Smooth muscle cell (in vitro differentiated cells): ENCODE measurements around the gene HOXD13. TPM values are rescaled to one million over a fixed set of nuclear protein-coding genes. Genes with fewer than 3 reads are reported as not detected.

Experiments
- DNase-seq: peaks from one replicate; lab custom pipeline; 2025; ENCODE audit not compliant: unreplicated experiment; lab: John Stamatoyannopoulos, UW
- H2AFZ ChIP-seq: fragments of 200-600 bp; sonication (generic); 2 replicates; pipeline ENCODE4 v1.6.0; 2016; ENCODE audit warnings: antibody characterized with exemption, low read depth, mild to moderate bottlenecking
- H3F3A ChIP-seq: fragments of 200-600 bp; sonication (generic); 2 replicates; pipeline ENCODE4 v1.6.0; 2017; ENCODE audit warnings: antibody characterized with exemption, low read depth
- H3K27ac ChIP-seq: fragments of 200-600 bp; sonication (generic); 2 replicates; pipeline ENCODE4 v1.5.1; 2016; ENCODE audit warnings: low read depth, mild to moderate bottlenecking
- H3K27me3 ChIP-seq: fragments of 200-600 bp; sonication (generic); 2 replicates; pipeline ENCODE4 v1.6.1; 2016; ENCODE audit warnings: low read depth, mild to moderate bottlenecking
- H3K36me3 ChIP-seq: fragments of 200-600 bp; sonication (generic); 2 replicates; pipeline ENCODE4 v1.5.1; 2016; ENCODE audit warnings: low read depth
- H3K4me1 ChIP-seq: fragments of 200-600 bp; sonication (generic); 2 replicates; pipeline ENCODE4 v1.5.1; 2016; ENCODE audit warnings: low read depth
- H3K4me2 ChIP-seq: fragments of 200-600 bp; sonication (generic); 2 replicates; pipeline ENCODE4 v1.6.0; 2016; ENCODE audit warnings: mild to moderate bottlenecking
- H3K4me3 ChIP-seq: fragments of 200-600 bp; sonication (generic); 2 replicates; pipeline ENCODE4 v1.5.1; 2016; ENCODE audit warnings: mild to moderate bottlenecking
- H3K79me2 ChIP-seq: fragments of 200-600 bp; sonication (generic); 2 replicates; pipeline ENCODE4 v1.6.0; 2016; ENCODE audit warnings: low read depth, mild to moderate bottlenecking
- H3K9ac ChIP-seq: fragments of 200-600 bp; sonication (generic); 2 replicates; pipeline ENCODE4 v1.6.0; 2016; ENCODE audit warnings: low read depth
- H3K9me3 ChIP-seq: fragments of 200-600 bp; sonication (generic); replicated peaks from 2 replicates; pipeline ENCODE4 v1.5.1; 2016; ENCODE audit warnings: low read depth
- H4K20me1 ChIP-seq: fragments of 200-600 bp; sonication (generic); 2 replicates; pipeline ENCODE4 v1.6.0; 2016; ENCODE audit warnings: low read depth
- CTCF ChIP-seq: fragments of 200-600 bp; sonication (generic); IDR thresholded peaks from 2 replicates; pipeline ENCODE4 v1.5.1; 2017; ENCODE audit warnings: borderline replicate concordance, mild to moderate bottlenecking, antibody characterized with exemption; ENCODE audit not compliant: insufficient read depth, poor library complexity, severe bottlenecking
- WGBS: methylation state at CpG from one replicate; pipeline ENCODE4 v1.1.7; 2016; ENCODE audit warnings: low lambda C conversion rate; 5-methylcytosine and 5-hydroxymethylcytosine counted together
- polyA plus RNA-seq: library from polyadenylated mRNA; unstranded; fragments of >200 nt; fragmentation: Nextera tagmentation; extraction: Ambion mirVana; gene quantifications from 2 replicates; pipeline ENCODE4 v1.2.1, GENCODE V29; 2016
- total RNA-seq: library from RNA; depleted of rRNA; stranded (reverse); fragments of >200 nt; gene quantifications from 2 replicates; pipeline ENCODE4 v1.2.3, GENCODE V29; 2014

The HOXD13 gene
- total and polyA plus RNA-seq, 2 experiments from 2014 or later = 0.31 to 1.9 TPM

- TF ChIP-seq CTCF = no peak
- Histone ChIP-seq H3K9ac (no peak within 1 kb of the TSS), H3K4me1 (no peaks in the 10 kb centered on the region), H3K4me3 (peak within 1 kb of the TSS; percentile 58), H4K20me1 (no peaks in the 10 kb centered on the region), H3F3A (peaks cover 3% of the 10 kb centered on the region), H3K27ac (no peak within 1 kb of the TSS), H3K9me3 (no peaks in the 10 kb centered on the region), H3K27me3 (peaks cover 96% of the 10 kb centered on the region), H2AFZ (peak within 1 kb of the TSS; percentile 89), H3K79me2 (no peaks in the 10 kb centered on the region), H3K4me2 (peak within 1 kb of the TSS; percentile 96), H3K36me3 (no peaks in the 10 kb centered on the region)
- WGBS = 8% methylated on average over 67 of the region's 70 CpGs
- no peak for DNase-seq
Observed at GRCh38 chr2:176099728-176100546, 7.4 kb downstream of the HOXD13 start, which contains the start of gene HOXD12. Gene HOXD12, plus strand, starts transcription at chr2:176099795. Its CDS starts 7 bp downstream, at chr2:176099802.

- WGBS = 37% methylated on average over 28 of the region's 28 CpGs
- DNase-seq = no peak
- H3K79me2 ChIP-seq = peaks cover 2% of the 10 kb centered on the region
- H3K9ac ChIP-seq = no peak overlapping the region
- no peak overlapping the region for H2AFZ ChIP-seq
- peak overlapping the region; percentile 58 for H3K4me3 ChIP-seq
- H3K27ac ChIP-seq = no peak overlapping the region
- no peaks in the 10 kb centered on the region for H4K20me1 ChIP-seq
- H3F3A ChIP-seq = peaks cover 3% of the 10 kb centered on the region
- H3K36me3 ChIP-seq = no peaks in the 10 kb centered on the region
- H3K9me3 ChIP-seq = no peaks in the 10 kb centered on the region
- no peak overlapping the region for H3K4me2 ChIP-seq
- TF ChIP-seq CTCF = no peak
- peaks cover 96% of the 10 kb centered on the region for H3K27me3 ChIP-seq
- no peaks in the 10 kb centered on the region for H3K4me1 ChIP-seq
Observed at GRCh38 chr2:176100547-176101140, 8.1 kb downstream of the HOXD13 start.

- no peak for TF ChIP-seq CTCF
- Histone ChIP-seq H3K4me2 (no peak overlapping the region), H3K9me3 (no peaks in the 10 kb centered on the region), H3K4me3 (peak overlapping the region; percentile 58), H3K36me3 (no peaks in the 10 kb centered on the region), H2AFZ (no peak overlapping the region), H3K27me3 (peaks cover 96% of the 10 kb centered on the region), H3K9ac (no peak overlapping the region), H3F3A (peaks cover 3% of the 10 kb centered on the region), H3K4me1 (no peaks in the 10 kb centered on the region), H3K79me2 (peaks cover 9% of the 10 kb centered on the region), H4K20me1 (no peaks in the 10 kb centered on the region), H3K27ac (no peak overlapping the region)
- 71% methylated on average over 2 of the region's 2 CpGs for WGBS
- no peak for DNase-seq
Observed at GRCh38 chr2:176101216-176101830, 8.8 kb downstream of the HOXD13 start.
